Activated T-cell treated with anti-CD3 and anti-CD28 coated beads, Interleukin-2, amount 50 U/mL, for 72 hours (primary cell): ENCODE data around the gene C6orf62. TPM values are rescaled to one million over a fixed set of nuclear protein-coding genes. Genes with fewer than 3 reads are reported as not detected.

Experiments used
- total RNA-seq, 2 donors: library from RNA; stranded (reverse); gene quantifications; one replicate each; pipeline ENCODE4 v1.2.3, GENCODE V29; 2022

Gene C6orf62
- total RNA-seq, 2 donors from 2014 or later, result 181 to 194 TPM

Other genes with a start within 250 kb of the C6orf62 start
- gene GPLD1, start 229.6 kb downstream of the C6orf62 start, total RNA-seq, result under 1 TPM; 0.51 to 0.82 TPM
- gene ALDH5A1, start 224.2 kb downstream of the C6orf62 start, total RNA-seq, result 10 to 100 TPM in 1 of 2 donors, 1 to 10 TPM in 1; 8.0 to 14.7 TPM
- gene KIAA0319, start 73.0 kb downstream of the C6orf62 start, total RNA-seq, result under 1 TPM; 0.14 TPM
- 10 to 100 TPM; 58.3 to 62.9 TPM for gene TDP2, start 52.3 kb downstream of the C6orf62 start, total RNA-seq
- gene ACOT13, start 52.1 kb downstream of the C6orf62 start, total RNA-seq, result 10 to 100 TPM; 26.5 to 26.9 TPM
- gene GMNN, start 55.8 kb upstream of the C6orf62 start, total RNA-seq, result 10 to 100 TPM; 50.8 to 58.5 TPM
- gene ARMH2, start 79.8 kb upstream of the C6orf62 start, total RNA-seq, result not detected
- gene RIPOR2, start 216.8 kb upstream of the C6orf62 start, total RNA-seq, result 10 to 100 TPM; 67.0 to 69.7 TPM